ENCODE results near the gene ZBTB7A. TPM values are rescaled to one million over a fixed set of nuclear protein-coding genes. Genes with fewer than 3 reads are reported as not detected.
A peak's percentile ranks its signal among the peaks of the same experiment; 100 is the strongest.

ZBTB7A gene
- total and polyA plus RNA-seq, 10 of the 15 experiments (the other 5 are each of a cell fraction or from before 2014, with no cell fraction given): 0.26 to 42.4 (median 4.5) TPM

GRCh38 chr19:4014541-4015491, 51.9 kb downstream of the ZBTB7A start:
- in situ Hi-C loops (cut with MboI): no loop called here
- SMC1A ChIA-PET (ENCODE audit: uncharacterized antibody, unreplicated experiment): no interaction called here
- CTCF ChIA-PET: no interaction called here
- intact Hi-C loops (cut with micrococcal nuclease; ENCODE audit: unreplicated experiment): no loop called here
- H3K4me2 ChIP-seq (ENCODE audit: control insufficient read depth, insufficient read depth): 0 out of 2 replicates have a peak overlapping the region, but pooled peaks have one; percentile 17
- H3K4me1 ChIP-seq (ENCODE audit: control insufficient read depth, insufficient read depth, low read length): no peaks in the 10 kb centered on the region
- H3K79me2 ChIP-seq (ENCODE audit: control insufficient read depth, insufficient read depth, low read length): peaks cover 11% of the 10 kb centered on the region
- DNase-seq (ENCODE audit: low read depth, low spot score) (no peak), FAIRE-seq (no peak), ATAC-seq (peak; percentile 79)
- RAD21 ChIA-PET (ENCODE audit: unreplicated experiment): no interaction called here
- no peaks in the 10 kb centered on the region for H3K9me3 ChIP-seq (replicated peaks; ENCODE audit: control insufficient read depth, insufficient read depth, low read length)
- H3K36me3 ChIP-seq (ENCODE audit: control insufficient read depth in 2 of 2, insufficient read depth in 2 of 2, low read length in 1 of 2): peaks cover 3 to 15% of the 10 kb centered on the region in 2 experiments; a peak in 3 of 4 replicates
- TF ChIP-seq ZNF24 (IDR thresholded peaks at IDR 0.05) (no peak), HDGF (IDR thresholded peaks at IDR 0.05) (0 out of 2 replicates have a peak, but pooled peaks have one; percentile 32), SPI1 (IDR thresholded peaks at IDR 0.05; ENCODE audit: borderline replicate concordance, insufficient read depth, low read depth, low read length) (peak; percentile 12; the same call in 1 of the 2 replicates)
- no peaks in the 10 kb centered on the region for H4K20me1 ChIP-seq (ENCODE audit: control insufficient read depth, insufficient read depth)
- H2AFZ ChIP-seq (ENCODE audit: control insufficient read depth, low read depth, low read length): no peak overlapping the region
- no peak overlapping the region for H3K4me3 ChIP-seq
- H3K27me3 ChIP-seq (replicated peaks in 1 of 2; ENCODE audit: control insufficient read depth in 2 of 2, insufficient read depth in 2 of 2, low read length in 1 of 2): no peaks in the 10 kb centered on the region
- no peak overlapping the region for H3K9ac ChIP-seq (ENCODE audit: control insufficient read depth, insufficient read depth, low read length)
- POLR2A ChIA-PET: no interaction called here
- H3K27ac ChIP-seq (ENCODE audit: control insufficient read depth, insufficient read depth): no peak overlapping the region
- 79% methylated on average over 25 of the region's 25 CpGs for WGBS (ENCODE audit: insufficient coverage, insufficient replicate concordance, low lambda C conversion rate, missing lambda C conversion rate)
- BruUV-seq (replicated peaks): no TSS peak

GRCh38 chr19:4013886-4014540, 52.7 kb downstream of the ZBTB7A start:
- H3K9me3 ChIP-seq (replicated peaks; ENCODE audit: control insufficient read depth, insufficient read depth, low read length): no peaks in the 10 kb centered on the region
- no peak overlapping the region for H3K9ac ChIP-seq (ENCODE audit: control insufficient read depth, insufficient read depth, low read length)
- 0 out of 2 replicates have a peak, but pooled peaks cover 3% of the 10 kb centered on the region for H3K4me1 ChIP-seq (ENCODE audit: control insufficient read depth, insufficient read depth, low read length)
- H3K27ac ChIP-seq (ENCODE audit: control insufficient read depth, insufficient read depth): no peak overlapping the region
- RAD21 ChIA-PET (ENCODE audit: unreplicated experiment): no interaction called here
- TF ChIP-seq IKZF2 (IDR thresholded peaks at IDR 0.05): no peak
- in situ Hi-C loops (cut with MboI) (no loop called here), intact Hi-C loops (cut with micrococcal nuclease; ENCODE audit: unreplicated experiment) (no loop called here)
- peaks cover 3 to 15% of the 10 kb centered on the region in 2 experiments; a peak in 3 of 4 replicates for H3K36me3 ChIP-seq (ENCODE audit: control insufficient read depth in 2 of 2, insufficient read depth in 2 of 2, low read length in 1 of 2)
- no peak overlapping the region for H3K4me2 ChIP-seq (ENCODE audit: control insufficient read depth, insufficient read depth)
- no peak overlapping the region for H3K4me3 ChIP-seq
- no peak for ATAC-seq
- SMC1A ChIA-PET (ENCODE audit: uncharacterized antibody, unreplicated experiment): no interaction called here
- H3K27me3 ChIP-seq (replicated peaks in 1 of 2; ENCODE audit: control insufficient read depth in 2 of 2, insufficient read depth in 2 of 2, low read length in 1 of 2): no peaks in the 10 kb centered on the region
- WGBS (ENCODE audit: insufficient coverage, insufficient replicate concordance, low lambda C conversion rate, missing lambda C conversion rate): 95% methylated on average over 19 of the region's 20 CpGs
- BruUV-seq (replicated peaks): no TSS peak
- H3K79me2 ChIP-seq (ENCODE audit: control insufficient read depth, insufficient read depth, low read length): peaks cover 19% of the 10 kb centered on the region
- no peaks in the 10 kb centered on the region for H4K20me1 ChIP-seq (ENCODE audit: control insufficient read depth, insufficient read depth)
- POLR2A ChIA-PET: no interaction called here
- no peak for FAIRE-seq
- CTCF ChIA-PET: no interaction called here
- no peak overlapping the region for H2AFZ ChIP-seq (ENCODE audit: control insufficient read depth, low read depth, low read length)
- DNase-seq (ENCODE audit: low read depth, low spot score): no peak

Data from GM12878 (cell line).